Measurements from ENCODE around the gene ALOX12B. TPM values are rescaled to one million over a fixed set of nuclear protein-coding genes. Genes with fewer than 3 reads are reported as not detected.
"Not testable (repeated sequence)": the region's sequence is repeated elsewhere in the genome, so short reads cannot be mapped to it uniquely, and the experiment has no call there.

Gene ALOX12B
- total RNA-seq, 1 donor from 2014 or later: 0.43 TPM

- DNase-seq (ENCODE audit: low spot score): no peak
These were observed 5.2 kb downstream of the ALOX12B start for GRCh38 chr17:8082292-8082691.

- DNase-seq (ENCODE audit: low spot score): no peak
These were observed 5.6 kb downstream of the ALOX12B start for GRCh38 chr17:8081876-8082275.

- no peak for DNase-seq (ENCODE audit: low spot score)
These were observed 6.7 kb downstream of the ALOX12B start for GRCh38 chr17:8080799-8081219.

GRCh38 chr17:8080208-8080798 lies 7.2 kb downstream of the ALOX12B start:
- no peak for DNase-seq (ENCODE audit: low spot score)

- peak; percentile 65 for DNase-seq (ENCODE audit: low spot score)
These were observed 8.0 kb downstream of the ALOX12B start for GRCh38 chr17:8079291-8080207.

- not testable (repeated sequence) for DNase-seq (ENCODE audit: low spot score)
These were observed 9.6 kb downstream of the ALOX12B start for GRCh38 chr17:8077939-8078338.

GRCh38 chr17:8076502-8077266 lies 10.8 kb downstream of the ALOX12B start:
- no peak for DNase-seq (ENCODE audit: low spot score)

GRCh38 chr17:8075574-8076342 lies 11.8 kb downstream of the ALOX12B start:
- DNase-seq (ENCODE audit: low spot score): no peak

GRCh38 chr17:8075081-8075480 lies 12.4 kb downstream of the ALOX12B start:
- no peak for DNase-seq (ENCODE audit: low spot score)

- DNase-seq (ENCODE audit: low spot score): no peak
These were observed 13.0 kb downstream of the ALOX12B start for GRCh38 chr17:8074554-8074953.

GRCh38 chr17:8073627-8074484 lies 13.7 kb downstream of the ALOX12B start:
- DNase-seq (ENCODE audit: low spot score): peak; percentile 60

GRCh38 chr17:8072729-8073461 lies 14.6 kb downstream of the ALOX12B start:
- no peak for DNase-seq (ENCODE audit: low spot score)

- no peak for DNase-seq (ENCODE audit: low spot score)
These were observed 15.2 kb downstream of the ALOX12B start for GRCh38 chr17:8072341-8072728.

- no peak for DNase-seq (ENCODE audit: low spot score)
These were observed 16.0 kb downstream of the ALOX12B start for GRCh38 chr17:8071496-8071895.

- DNase-seq (ENCODE audit: low spot score): no peak
These were observed 18.0 kb downstream of the ALOX12B start for GRCh38 chr17:8069587-8069860.

- DNase-seq (ENCODE audit: low spot score): peak; percentile 33
These were observed 18.6 kb downstream of the ALOX12B start for GRCh38 chr17:8068736-8069586.

- no peak for DNase-seq (ENCODE audit: low spot score)
These were observed 19.7 kb downstream of the ALOX12B start for GRCh38 chr17:8067806-8068205.

GRCh38 chr17:8066841-8067775 lies 20.4 kb downstream of the ALOX12B start:
- no peak for DNase-seq (ENCODE audit: low spot score)
